ENCODE results near the gene EZR.
"Not testable (repeated sequence)": the region's sequence is repeated elsewhere in the genome, so short reads cannot be mapped to it uniquely, and the experiment has no call there.

EZR gene

DNA sequence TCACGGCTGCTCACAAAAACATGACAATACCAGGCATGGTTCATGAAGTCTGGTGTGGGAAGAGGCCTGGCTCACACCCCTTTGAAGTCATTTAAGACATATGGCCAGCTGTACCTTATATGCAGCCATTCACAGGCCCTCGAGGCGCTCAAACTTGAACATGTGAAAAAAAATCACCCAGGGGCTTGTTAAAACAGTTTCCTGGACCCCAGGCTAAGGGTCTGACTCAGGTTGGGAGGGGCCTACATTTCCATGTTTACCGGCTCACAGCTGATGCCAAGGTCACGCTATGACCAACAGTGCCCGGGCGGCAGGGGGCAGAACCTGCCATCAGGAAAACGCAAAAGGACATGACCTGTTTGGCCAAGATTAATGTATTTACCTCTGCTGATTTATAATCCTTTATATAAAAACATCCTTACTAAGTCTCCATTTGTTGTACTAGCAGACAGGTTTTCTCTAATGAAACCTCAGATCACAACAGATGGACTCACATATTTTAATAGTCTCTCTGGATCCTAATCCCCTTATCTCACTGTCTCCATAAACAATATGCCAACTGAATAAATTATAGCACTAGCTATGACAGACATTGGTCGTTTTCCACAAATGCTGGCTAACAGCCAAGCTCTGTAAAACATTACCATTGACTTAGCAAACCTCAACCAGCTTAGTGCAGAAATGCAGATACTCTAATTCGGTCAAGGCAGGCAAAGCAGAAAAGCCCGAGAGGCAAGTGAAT, 19.9 kb downstream of the EZR start:
- DNase-seq (ENCODE audit: low read depth in 3 of 3, low spot score in 1 of 3) = no peak

DNA sequence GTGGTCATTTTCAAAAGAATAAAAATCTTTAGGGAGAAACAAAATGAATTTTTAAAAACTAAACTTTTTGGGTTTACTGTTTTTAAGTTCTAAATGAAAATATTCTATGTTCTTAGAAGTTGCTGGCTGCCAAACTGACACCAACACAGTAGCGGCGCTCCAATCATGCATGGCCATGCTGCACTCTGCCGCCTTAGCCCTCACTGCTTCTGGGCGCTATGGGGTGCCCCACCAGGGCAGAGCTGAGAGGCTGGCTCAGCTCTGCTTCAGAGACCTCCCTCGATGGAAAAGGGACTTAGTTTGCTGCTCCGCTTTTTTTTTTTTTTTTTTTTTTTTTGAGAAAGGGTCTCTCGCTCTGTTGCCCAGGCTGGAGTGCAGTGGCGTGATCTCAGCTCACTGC, 20.9 kb downstream of the EZR start:
- no peak for DNase-seq (ENCODE audit: low read depth in 3 of 3, low spot score in 1 of 3)

DNA sequence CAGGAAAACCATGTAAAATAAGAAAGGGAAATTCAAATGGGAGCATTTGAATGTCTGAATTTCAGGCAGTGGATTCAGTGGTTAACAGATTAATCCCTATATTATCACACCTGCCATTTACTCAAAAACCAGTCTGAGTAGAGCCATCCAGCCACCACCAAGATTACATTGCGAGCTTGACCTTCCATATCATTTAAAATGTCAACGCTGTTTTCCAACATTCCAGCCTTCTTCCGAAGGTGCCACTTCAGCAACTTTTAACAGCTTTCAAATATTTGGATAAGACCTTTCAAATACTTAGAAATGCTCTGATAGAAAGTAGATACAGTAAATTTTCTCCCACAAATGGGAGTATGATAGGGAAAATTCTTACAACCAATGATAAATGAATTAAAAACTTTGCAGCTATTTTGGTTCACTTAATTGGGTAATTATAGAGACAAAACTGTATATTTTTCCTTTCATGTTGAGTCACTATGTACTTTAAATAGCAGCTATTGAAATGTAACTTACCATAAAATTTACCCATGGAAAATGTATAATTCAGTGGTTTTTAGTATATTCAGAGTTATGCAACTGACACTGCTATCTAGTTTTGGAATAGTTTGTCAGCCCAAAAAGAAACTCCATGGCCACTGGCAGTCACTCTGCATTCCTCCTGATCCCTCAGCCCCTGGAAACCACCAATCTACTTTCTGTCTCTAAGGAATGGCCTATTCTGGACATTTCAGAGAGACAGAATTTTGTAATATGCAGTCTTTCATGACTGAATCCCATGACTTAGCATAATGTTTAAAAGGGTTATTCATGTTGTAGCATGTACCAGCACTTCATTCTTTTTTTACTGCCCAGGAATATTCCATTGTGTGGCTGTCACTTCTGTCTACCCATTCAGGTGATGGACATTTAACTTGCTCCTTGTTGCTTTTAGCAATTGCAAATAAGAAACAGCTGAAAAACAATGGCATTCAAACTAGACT, 21.5 kb downstream of the EZR start:
- DNase-seq (ENCODE audit: low read depth in 3 of 3, low spot score in 1 of 3) = no peak

DNA sequence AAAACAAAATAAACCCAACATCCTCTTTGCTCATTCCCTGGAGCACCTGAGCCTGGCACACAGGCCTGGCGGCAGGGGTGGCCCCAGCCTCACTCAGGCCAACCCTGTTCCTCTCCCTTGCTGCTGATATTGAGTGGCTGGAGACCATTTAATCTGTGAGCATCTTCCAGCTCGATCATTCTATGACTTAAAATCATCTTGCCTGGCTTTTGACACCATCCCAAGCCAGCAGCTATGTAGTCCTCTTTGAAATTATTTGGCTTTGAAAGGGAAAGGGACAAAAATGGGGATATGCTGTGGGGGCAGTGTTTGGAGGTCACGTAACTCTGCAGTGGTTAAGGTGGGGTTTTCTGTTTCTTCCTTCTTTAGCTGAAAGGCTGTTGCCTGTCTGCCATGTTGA, 22.8 kb downstream of the EZR start:
- DNase-seq (ENCODE audit: low read depth in 3 of 3, low spot score in 1 of 3) = no peak

DNA sequence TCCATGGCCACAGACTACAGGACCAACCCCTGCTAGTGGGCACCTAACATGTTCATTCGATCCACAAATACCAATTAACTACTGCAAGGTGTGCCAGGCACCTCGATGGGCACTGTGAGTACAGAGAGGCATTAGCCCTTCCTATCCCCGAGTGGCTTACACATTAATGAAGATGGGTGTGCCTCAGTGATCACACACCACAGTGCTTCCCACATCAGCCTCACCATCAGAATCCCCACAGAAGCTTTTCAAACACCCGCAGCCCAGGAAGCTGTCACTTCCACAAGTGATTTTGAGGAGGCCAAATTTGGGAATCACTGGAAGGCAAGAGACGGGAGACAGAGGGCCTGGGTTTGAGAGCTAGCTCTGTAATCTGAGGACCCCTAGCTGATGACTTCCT, 23.7 kb downstream of the EZR start:
- DNase-seq (ENCODE audit: low read depth in 3 of 3, low spot score in 1 of 3) = no peak

DNA sequence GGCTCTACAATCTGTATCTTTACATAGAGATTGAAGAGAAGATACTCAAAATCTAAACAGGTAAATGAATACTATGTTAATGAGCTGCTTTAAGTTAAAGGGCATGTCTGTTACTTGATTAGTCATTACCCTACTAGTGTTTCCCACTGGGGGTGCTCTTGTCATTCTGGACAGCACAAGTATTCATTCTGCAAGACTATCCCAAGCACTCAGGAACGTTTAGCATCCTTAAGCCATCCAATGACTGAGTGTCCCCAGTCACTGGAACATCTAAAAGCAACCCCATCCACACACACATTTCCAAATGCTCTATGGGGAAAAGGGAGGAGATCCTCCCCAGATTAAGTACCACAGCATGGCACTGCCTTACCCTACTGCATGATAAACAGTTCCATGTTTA, 25.7 kb downstream of the EZR start:
- no peak for DNase-seq (ENCODE audit: low read depth in 3 of 3, low spot score in 1 of 3)

DNA sequence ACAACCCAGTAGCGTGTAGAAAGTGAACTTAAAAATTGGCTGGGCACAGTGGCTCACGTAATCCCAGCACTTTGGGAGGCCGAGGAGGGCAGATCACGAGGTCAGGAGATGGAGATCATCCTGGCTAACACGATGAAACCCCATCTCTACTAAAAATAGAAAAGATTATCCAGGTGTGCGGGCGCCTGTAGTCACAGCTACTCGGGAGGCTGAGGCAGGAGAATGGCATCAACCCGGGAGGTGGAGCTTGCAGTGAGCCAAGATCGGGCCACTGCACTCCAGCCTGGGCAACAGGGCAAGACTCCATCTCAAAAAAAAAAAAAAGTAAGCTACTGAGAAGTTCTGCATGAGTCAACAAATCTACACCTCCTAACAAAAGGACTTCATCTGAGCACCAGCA, 26.7 kb downstream of the EZR start:
- DNase-seq (ENCODE audit: low read depth in 3 of 3, low spot score in 1 of 3) = not testable (repeated sequence)

DNA sequence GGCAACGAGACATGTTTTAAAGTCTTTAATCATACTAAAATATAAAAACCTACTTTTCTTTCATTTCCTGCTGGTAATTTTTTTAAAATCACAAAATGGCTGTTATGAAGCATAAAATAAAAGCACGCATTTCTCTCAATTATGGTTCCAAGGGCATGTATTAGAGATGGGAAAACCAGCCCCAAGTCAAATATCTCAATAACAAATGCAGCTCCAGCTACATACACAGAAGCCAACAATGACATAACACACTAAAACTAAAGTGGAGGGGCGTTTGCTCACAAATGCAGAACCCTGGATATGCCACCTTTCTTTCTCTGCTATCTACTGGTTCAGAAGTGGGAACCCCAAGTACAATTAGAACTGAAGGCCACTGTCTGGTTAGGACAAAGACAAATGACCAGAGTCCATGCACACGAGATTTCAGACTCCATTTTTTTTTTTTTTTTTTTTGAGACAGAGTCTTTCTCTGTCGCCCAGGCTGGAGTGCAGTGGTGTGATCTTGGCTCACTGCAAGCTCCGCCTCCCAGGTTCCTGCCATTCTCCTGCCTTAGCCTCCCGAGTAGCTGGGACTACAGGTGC, 27.8 kb downstream of the EZR start:
- no peak for DNase-seq (ENCODE audit: low read depth in 3 of 3, low spot score in 1 of 3)

DNA sequence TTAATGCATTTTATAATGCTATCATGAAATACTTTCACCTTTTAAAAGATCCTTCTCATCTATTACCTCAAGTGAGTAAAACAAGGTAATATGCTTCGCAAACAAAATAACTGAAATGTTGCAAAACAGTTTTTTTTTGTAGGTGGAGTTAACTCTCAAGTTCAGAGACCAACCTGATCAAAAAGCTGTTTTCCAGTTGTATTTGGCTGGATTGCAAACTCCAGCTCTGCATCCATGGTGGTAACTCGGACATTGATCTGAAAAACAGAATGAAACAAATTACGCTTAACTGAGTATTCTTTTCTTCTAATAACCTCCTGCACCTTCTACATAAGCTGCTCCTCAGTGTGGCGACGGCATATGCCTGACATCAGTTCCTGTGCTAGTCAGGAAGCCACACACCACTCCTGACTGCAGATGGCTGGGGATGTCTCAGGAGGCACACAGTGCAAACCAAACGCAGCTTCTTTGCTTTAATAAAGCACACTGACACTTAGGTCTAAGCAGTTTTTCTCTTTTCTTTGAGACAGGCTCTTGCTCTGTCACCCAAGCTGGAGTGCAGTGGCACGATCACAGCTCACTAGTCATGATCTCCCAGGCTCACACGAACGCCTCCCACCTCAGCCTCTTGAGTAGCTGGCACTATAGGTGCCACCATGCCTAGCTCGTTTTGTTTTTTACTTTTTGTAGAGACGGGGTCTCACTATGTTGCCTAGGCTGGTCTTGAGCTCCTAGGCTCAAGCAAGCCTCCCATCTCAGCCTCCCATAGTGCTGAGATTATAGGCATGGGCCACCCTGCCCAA, 29.9 kb downstream of the EZR start:
- peak in 2 of 3 donors; percentile 21 to 25 for DNase-seq (ENCODE audit: low read depth in 3 of 3, low spot score in 1 of 3)

DNA sequence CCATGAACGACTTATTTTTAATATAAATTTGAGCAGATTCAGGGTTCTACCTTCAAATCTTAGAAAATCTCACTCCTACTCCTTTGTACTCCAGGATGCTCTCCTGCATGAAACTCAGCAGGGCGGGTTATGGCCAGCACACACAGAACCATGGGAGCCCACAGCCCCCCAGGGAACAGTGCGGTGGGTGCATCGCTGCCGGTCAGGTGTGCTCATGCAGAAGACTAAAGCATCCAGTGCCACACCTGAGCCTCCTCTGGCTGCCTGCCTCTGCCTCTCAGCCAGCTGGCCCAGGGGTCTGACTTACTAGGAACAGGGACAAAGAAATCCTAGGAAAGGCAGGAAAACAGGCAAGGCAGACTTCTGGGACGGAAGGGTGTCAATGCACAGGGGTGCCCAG, 31.8 kb downstream of the EZR start:
- no peak for DNase-seq (ENCODE audit: low read depth in 3 of 3, low spot score in 1 of 3)

DNA sequence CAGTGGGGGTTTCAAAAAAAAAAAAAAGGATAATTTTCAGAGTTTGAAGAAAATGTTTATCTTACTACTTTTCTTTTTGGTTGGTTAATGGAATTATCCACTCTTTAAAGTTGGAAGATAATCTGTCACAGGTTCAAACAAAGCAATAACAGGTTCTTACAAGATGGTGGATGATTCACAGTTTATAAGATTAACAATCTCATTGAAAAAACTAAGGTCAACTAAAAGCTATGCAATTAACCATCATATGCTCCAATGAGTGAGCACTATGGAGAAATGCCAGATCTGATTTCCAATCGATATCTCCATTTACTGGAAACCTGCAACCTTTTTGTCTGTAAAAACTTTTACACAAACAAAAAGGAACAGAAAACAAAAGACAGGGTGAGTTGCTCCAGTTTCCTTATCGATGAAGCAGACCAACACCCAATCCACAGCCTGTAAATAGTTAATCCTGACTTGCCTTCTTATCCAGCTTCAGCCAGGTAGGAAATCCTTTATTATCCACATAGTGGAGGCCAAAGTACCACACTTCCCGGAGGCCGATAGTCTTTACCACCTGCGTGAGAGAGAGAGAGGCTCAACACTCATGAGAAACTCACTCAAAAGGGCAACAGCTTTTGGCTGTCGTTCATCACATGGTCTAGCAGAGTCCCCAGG, 32.4 kb downstream of the EZR start:
- no peak for DNase-seq (ENCODE audit: low read depth in 3 of 3, low spot score in 1 of 3)

DNA sequence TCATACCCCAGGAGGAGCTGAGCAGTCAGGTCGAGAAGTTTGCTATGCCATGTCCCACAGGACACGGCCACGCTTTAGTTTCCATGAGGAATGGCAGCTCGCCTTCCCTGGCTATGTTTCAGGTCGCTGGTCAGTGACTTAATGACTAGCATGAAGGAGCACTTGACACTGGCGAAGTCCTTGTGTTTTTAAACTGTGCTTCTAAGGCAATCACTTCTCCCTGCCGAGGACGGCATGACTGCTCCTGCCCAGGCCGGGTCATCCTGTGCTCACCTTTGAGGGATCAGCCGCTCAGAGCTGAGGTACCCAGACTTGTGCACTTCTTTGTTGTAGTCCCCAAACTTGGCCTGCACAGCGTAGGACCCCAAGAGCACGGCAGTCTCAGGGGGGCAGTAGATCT, 34.1 kb downstream of the EZR start:
- DNase-seq (ENCODE audit: low read depth in 3 of 3, low spot score in 1 of 3) = no peak

DNA sequence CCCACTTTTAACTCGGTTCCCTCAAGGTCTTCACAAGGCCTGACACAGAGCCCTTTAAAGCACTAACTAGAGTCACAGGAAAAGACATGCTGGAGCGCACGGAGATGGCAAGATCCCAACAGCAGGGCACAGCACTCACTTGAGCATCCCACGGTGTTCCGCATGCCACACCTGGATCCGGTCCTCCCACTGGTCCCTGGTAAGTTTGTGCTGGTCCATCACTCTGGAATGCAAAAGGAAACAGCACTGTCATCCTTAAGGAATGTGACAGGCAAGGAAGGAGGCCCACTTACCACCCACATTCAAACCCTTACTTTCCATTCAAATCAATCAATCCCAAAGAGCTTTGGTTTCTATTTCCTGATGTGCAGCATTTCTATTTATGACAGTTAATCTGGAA, 34.7 kb downstream of the EZR start:
- no peak for DNase-seq (ENCODE audit: low read depth in 3 of 3, low spot score in 1 of 3)

DNA sequence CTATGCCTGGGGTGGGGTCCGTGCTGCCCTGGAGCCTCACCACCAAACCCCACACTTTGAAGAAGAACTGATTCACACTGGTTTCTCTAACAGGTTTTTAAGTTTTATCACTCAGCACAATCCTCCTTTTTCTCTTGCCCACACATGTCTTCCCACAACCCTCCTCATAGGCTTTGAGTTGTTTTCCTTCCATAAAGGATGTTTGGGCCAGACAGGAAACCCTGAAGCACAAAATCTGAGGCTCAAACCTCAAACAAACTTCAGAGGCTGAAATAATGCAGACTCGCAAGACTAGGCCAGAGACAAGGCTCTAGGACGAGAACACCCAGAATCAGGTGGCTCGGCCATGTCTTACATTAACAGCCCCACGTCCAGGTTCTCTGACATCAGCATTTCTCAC, 35.3 kb downstream of the EZR start:
- DNase-seq (ENCODE audit: low read depth in 3 of 3, low spot score in 1 of 3) = no peak

DNA sequence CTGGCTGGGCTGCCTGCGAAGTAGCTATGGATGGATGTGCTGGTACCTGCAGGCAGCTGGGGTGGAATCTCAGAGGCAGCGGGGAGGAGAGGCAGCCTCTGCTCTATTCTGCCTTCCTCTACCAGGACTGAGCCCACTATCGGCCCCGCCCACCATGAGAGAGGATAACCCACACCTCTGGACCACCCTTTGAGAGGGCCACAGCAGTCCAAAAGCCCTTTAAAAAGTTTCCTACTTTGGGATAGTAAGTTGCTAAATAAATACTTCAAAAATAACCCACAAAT, 36.1 kb downstream of the EZR start:
- no peak for DNase-seq (ENCODE audit: low read depth in 3 of 3, low spot score in 1 of 3)

DNA sequence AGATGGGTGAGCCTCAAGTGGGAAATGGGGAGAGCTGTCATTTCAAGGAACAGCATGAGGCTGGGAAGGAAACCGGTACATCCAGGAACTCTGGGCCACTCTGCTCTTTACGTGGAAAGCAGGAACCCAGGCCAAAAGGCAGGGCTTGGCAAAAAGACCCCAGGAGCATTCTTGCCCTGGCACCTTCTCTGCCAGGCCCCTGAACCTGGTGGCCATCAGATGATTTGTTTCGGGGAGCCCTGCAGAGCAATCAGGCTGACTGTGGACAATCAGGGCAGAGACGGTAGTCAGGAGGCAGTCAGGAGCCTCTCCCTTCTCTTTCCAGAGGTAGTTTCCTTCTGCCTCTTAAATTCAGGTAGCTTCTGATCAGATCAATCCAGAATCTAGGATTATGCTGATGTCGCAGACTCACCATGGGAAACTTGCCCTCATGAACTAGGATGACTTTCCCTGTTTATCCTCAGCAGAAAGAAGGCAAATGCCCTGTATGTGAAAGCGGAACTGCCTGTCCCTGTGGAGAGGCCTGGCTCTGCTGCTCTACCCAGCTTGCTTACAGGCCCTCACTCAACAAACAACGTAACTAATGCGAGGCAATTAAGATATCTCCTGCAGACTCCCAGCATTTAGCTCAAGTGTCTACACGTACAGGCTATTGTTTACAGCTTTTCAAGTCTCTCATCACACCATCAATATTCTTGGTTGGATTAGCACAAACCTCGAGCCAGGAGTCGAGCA, 36.6 kb downstream of the EZR start:
- no peak for DNase-seq (ENCODE audit: low read depth in 3 of 3, low spot score in 1 of 3)

DNA sequence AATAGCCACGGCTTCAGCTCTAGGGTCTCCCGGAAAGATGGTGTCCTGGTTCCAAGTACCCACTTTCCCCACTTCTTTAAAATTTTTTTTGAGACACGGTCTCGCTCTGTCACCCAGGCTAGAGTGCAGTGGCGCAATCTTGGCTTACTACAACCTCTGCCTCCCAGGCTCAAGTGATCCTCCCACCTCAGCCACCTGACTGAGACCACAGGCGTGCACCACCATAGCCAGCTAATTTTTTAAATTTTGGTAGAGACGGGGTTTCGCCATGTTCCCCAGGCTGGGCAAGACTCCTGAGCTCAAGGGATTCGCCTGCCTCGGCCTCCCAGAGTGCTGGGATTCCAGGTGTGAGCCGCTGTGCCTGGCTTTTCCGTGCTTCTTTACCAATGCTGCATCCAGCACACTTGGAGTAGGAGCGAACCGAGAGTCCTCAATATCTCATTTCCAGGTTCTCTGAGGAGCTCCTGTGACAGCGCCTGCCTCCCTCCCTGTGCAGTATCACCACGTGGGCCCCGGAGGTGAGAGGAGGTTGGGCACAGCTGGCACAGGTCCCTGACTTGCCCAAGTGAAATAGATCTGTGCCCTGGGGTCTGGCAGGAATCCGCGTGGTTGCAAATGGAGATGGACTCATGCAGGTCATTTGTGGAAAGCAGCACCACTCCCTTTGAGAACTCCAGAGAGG, 37.3 kb downstream of the EZR start:
- no peak for DNase-seq (ENCODE audit: low read depth in 3 of 3, low spot score in 1 of 3)

DNA sequence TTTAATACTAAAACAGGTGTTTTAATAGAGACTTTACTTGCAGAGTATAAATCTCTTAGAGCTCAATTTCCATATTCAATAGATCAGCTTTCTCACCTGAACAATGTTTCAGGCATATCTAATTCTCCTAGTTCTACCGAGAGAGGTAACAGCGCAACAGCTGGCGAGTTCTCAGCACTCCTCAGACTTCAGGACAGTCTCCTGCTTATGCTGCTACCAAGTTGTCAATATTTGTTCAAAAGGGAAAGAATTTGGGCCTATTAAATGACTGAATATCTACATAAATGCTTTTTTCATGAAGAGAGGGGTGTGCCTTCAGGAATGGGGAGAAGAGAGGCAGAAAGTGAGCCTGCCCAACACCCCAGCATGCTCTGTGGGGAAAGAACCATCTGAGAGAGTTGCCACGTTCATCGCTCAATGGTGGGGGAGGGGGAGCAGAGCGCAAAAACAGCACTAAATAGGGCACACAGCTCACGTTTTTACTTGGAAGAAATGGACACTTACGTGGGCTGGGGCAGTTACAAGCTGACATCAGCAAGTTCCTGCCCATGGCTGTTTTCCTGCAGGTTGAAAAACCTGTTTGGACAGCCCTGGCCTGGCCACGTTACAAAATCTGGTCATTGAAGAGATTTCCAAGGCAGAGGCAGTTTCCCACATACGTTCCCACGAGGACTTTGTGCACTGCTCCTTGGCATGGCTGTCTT, 38.0 kb downstream of the EZR start:
- no peak for DNase-seq (ENCODE audit: low read depth in 3 of 3, low spot score in 1 of 3)

DNA sequence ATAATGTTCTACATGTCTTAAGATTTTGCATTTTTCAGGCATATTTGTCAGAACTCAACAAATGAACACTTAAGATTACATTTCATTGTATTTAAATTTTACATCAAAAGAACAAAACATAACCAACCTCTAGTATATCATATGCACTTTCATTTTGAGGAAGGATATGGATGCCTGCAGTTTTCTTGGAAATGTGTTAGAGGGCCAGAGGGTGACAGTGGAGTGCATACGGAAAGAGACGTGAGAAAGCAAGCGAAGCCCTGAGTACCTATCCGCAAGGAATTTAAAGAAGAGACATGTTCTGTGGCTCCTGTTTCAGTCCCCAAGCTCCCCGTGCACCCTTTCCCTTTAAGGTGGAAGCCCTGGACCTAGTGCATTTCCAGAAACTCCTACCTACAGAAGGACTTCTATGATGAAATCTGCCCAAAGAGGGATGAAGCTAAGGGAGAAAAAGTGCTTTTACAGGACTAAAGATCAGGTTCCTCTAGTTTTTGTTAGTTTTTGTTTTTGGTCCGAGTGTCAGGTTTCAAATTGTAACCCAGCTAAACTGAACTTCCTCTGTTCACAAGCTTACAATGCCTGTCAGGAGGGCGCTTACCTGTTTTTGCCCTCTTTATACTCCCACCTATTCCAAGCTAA, 38.8 kb downstream of the EZR start:
- DNase-seq (ENCODE audit: low read depth in 3 of 3, low spot score in 1 of 3) = no peak

Data from stimulated activated CD4-positive, alpha-beta T cell treated with anti-CD3 and anti-CD28 coated beads, TNF-alpha, amount 100 ng/mL, for 1 hour (primary cell).